Stomach (tissue), 9 donors: Measurements from ENCODE around the gene GMNC. TPM values are rescaled to one million over a fixed set of nuclear protein-coding genes. Genes with fewer than 3 reads are reported as not detected.

ENCODE experiments used
- DNase-seq, 2 donors: peaks; one replicate each; pipeline versions ENCODE4 v3.0.0 to v3.0.0-alpha.2; 2013 to 2019
- H3K27ac ChIP-seq, 5 donors: fragments of 200-600 bp in 4 of 5; sonication (generic) in 4 of 5; one replicate each; pipeline ENCODE4 v1.5.1; 2013 to 2019; ENCODE audit warnings: mild to moderate bottlenecking in 1 of 5, moderate library complexity in 1 of 5
- H3K27me3 ChIP-seq, 3 donors: fragments of 200-600 bp; sonication (generic); one replicate each; pipeline ENCODE4 v1.5.1; 2017 to 2019; ENCODE audit warnings: mixed run types in 1 of 3
- H3K36me3 ChIP-seq, 4 donors: fragments of 200-600 bp; sonication (generic); 1 replicate in 3 of 4; 2 replicates in 1 of 4; pipeline ENCODE4 v1.5.1; 2016 to 2019
- H3K4me1 ChIP-seq, 4 donors: fragments of 200-600 bp; sonication (generic); one replicate each; pipeline ENCODE4 v1.5.1; 2016 to 2019
- H3K4me3 ChIP-seq, 4 donors: fragments of 200-600 bp; sonication (generic) in 3 of 4; one replicate each; pipeline ENCODE4 v1.5.1; 2016 to 2019; ENCODE audit warnings: mild to moderate bottlenecking in 1 of 4
- H3K9me3 ChIP-seq, 4 donors: fragments of 200-600 bp; sonication (generic); one replicate each; pipeline ENCODE4 v1.5.1; 2016 to 2019
- CTCF ChIP-seq, 7 experiments: fragments of 450-650 bp in 4 of 7; fragments of 200-600 bp in 3 of 7; sonication (generic) in 3 of 7; IDR thresholded peaks; one replicate each; pipeline ENCODE4 v1.5.1; 2016 to 2019; ENCODE audit warnings: antibody characterized with exemption in 7 of 7, control low read depth in 2 of 7, mild to moderate bottlenecking in 1 of 7
- EP300 ChIP-seq: sonication (generic); formaldehyde crosslinking; IDR thresholded peaks from one replicate; pipeline ENCODE4 v1.6.1; 2017; ENCODE audit warnings: antibody characterized with exemption
- POLR2A ChIP-seq, 4 donors: fragments of 450-650 bp; IDR thresholded peaks; one replicate each; pipeline ENCODE4 v1.6.1; 2016; ENCODE audit warnings: antibody characterized with exemption in 4 of 4, control low read depth in 2 of 4, mild to moderate bottlenecking in 1 of 4, moderate library complexity in 1 of 4
- POLR2AphosphoS5 ChIP-seq, 3 donors: sonication (generic); formaldehyde crosslinking; IDR thresholded peaks; one replicate each; pipeline ENCODE4 v1.6.1; 2016; ENCODE audit warnings: antibody characterized with exemption in 3 of 3
- WGBS, 5 donors: extraction: QIAGEN DNeasy Blood & Tissue Kit in 3 of 5; methylation state at CpG; one replicate each; pipeline versions ENCODE4 v1.1.5 to v1.1.7; 2013 to 2018; 5-methylcytosine and 5-hydroxymethylcytosine counted together
- intact Hi-C: fragments of 100-400 bp; cut with DNase I; formaldehyde crosslinking; loops from one replicate; pipeline ENCODE4 v1.15.1; 2023; ENCODE audit warnings: low total_unique reads
- polyA plus RNA-seq, 3 donors: library from polyadenylated mRNA; stranded (reverse); fragments of 200-250 nt; gene quantifications; one replicate each; pipeline ENCODE4 v1.2.3, GENCODE V29; 2013
- total RNA-seq, 5 donors: library from RNA; depleted of rRNA; stranded (reverse); fragments of >200 nt; gene quantifications; one replicate each; pipeline versions ENCODE4 v1.1.0 to v1.2.3, GENCODE V29; 2014 to 2016
- donor health status: healthy with polysubstance abuse.
- donor health status: Bipolar disorder and iron deficiency.
- donor health status: healthy.

The GMNC gene
- total and polyA plus RNA-seq, 8 donors: 0.18 to 1.0 TPM; not detected in 6

GRCh38 chr3:190830031-190830430 is 32.5 kb downstream of the GMNC start:
- no peaks in the 10 kb centered on the region for H3K9me3 ChIP-seq
- WGBS, 5 donors: 88 to 95% (median 94%) methylated on average over 5 of the region's 5 CpGs

GRCh38 chr3:190826018-190826417 is 36.5 kb downstream of the GMNC start:
- no peaks in the 10 kb centered on the region for H3K27me3 ChIP-seq
- 54 to 69% (median 66%) methylated on average over 2 of the region's 2 CpGs for WGBS, 5 donors
- no peak overlapping the region for H3K4me3 ChIP-seq
- intact Hi-C loops: no loop called here
- no peaks in the 10 kb centered on the region for H3K9me3 ChIP-seq
- H3K36me3 ChIP-seq: no peaks in the 10 kb centered on the region
- TF ChIP-seq POLR2AphosphoS5 (IDR thresholded peaks at IDR 0.05) (no peak), CTCF (IDR thresholded peaks at IDR 0.05) (no peak), POLR2A (IDR thresholded peaks at IDR 0.05) (no peak), EP300 (no peak)
- DNase-seq: no peak
- no peaks in the 10 kb centered on the region for H3K4me1 ChIP-seq
- H3K27ac ChIP-seq: no peak overlapping the region

More at GRCh38 chr3:190830031-190830430, 32.5 kb downstream of the GMNC start:
- no peaks in the 10 kb centered on the region for H3K36me3 ChIP-seq
- TF ChIP-seq CTCF (IDR thresholded peaks at IDR 0.05): no peak
- no peak for TF ChIP-seq POLR2A (IDR thresholded peaks at IDR 0.05)
- no peak for TF ChIP-seq EP300
- TF ChIP-seq POLR2AphosphoS5 (IDR thresholded peaks at IDR 0.05): no peak
- intact Hi-C loops: no loop called here
- H3K4me1 ChIP-seq: no peaks in the 10 kb centered on the region
- H3K27me3 ChIP-seq: no peaks in the 10 kb centered on the region
- H3K27ac ChIP-seq: no peak overlapping the region
- no peak overlapping the region for H3K4me3 ChIP-seq
- DNase-seq: no peak

- H3K4me3 ChIP-seq: no peak overlapping the region
- WGBS, 5 donors: 93 to 96% (median 94%) methylated on average over 4 of the region's 4 CpGs
- DNase-seq: no peak
- no peaks in the 10 kb centered on the region for H3K9me3 ChIP-seq
- no peaks in the 10 kb centered on the region for H3K27me3 ChIP-seq
- intact Hi-C loops: no loop called here
- H3K36me3 ChIP-seq: no peaks in the 10 kb centered on the region
- no peak overlapping the region for H3K27ac ChIP-seq
- no peaks in the 10 kb centered on the region for H3K4me1 ChIP-seq
- no peak for TF ChIP-seq POLR2A (IDR thresholded peaks at IDR 0.05)
- TF ChIP-seq EP300: no peak
- no peak for TF ChIP-seq CTCF (IDR thresholded peaks at IDR 0.05)
- no peak for TF ChIP-seq POLR2AphosphoS5 (IDR thresholded peaks at IDR 0.05)
Observed at GRCh38 chr3:190825386-190826016, 37.0 kb downstream of the GMNC start.

DNA sequence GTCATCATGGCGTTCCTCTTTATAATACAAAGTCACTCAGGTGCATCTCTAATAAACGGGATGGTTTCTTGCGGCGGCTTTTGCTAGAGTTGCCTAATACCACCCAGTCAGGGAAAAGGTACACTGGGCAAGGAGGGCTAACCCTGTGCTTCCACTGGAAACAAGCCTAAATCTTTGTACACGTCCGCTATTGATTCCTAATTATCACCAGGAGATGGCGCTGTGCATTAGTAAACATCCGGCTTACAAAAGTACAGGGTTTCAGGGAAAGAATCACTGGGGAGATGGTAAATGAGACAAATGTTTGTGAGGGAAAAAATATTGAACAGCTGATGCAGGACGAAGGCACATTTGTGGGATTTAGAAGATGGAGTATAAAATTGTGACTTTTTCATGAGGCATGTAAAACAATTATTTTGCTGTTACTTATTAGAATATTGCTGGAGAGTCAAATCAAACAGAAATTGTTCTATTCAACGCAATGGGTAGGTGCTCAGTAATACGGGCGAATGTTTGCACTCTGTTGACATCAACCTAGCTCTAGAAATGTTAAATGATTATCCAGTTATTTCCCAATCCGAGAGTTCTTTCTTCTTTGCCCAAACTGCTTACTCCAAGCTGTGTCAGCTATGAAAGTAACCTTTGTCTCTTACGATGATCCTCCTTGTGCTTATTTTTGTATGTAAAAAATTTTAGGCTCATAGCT is 50.6 kb downstream of the GMNC start:
- H3K4me3 ChIP-seq: no peak overlapping the region
- no peaks in the 10 kb centered on the region for H3K9me3 ChIP-seq
- H3K36me3 ChIP-seq: no peaks in the 10 kb centered on the region
- intact Hi-C loops: no loop called here
- TF ChIP-seq CTCF (IDR thresholded peaks at IDR 0.05) (peak in 5 of 7 experiments; percentile 13 to 41 (median 33)), POLR2A (IDR thresholded peaks at IDR 0.05) (no peak)
- 39 to 52% (median 49%) methylated on average over 14 of the region's 14 CpGs for WGBS, 5 donors
- no peak overlapping the region for H3K27ac ChIP-seq
- peaks cover 0 to 3% (median 0%) of the 10 kb centered on the region in 4 donors for H3K4me1 ChIP-seq
- no peaks in the 10 kb centered on the region for H3K27me3 ChIP-seq
- peak in 1 of 2 donors; percentile 68 for DNase-seq
